ENCODE results near the gene ZMIZ2.
A peak's percentile ranks its signal among the peaks of the same experiment; 100 is the strongest.

Gene ZMIZ2

DNA sequence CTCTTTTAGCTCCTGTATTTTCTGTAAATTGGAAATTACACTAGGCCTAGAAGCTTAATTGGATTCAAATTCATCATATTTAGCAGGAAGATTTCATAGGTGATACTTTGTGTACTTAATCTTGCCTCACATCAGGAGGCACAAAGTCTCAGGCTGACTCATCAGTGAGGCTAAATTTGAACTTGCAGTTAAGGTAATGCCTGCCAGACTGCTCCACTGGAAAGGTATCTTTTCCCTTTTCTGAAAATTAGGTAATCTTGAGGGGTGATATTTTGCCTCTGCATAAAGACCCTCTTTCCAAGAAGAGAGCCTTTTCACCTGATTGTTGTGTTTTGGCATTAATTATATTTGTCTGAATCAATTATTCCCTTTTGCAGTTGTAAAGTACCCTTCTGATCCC is 62.4 kb downstream of the ZMIZ2 start:
- no peaks in the 10 kb centered on the region for H3K9me3 ChIP-seq (ENCODE audit: control insufficient read depth, insufficient read depth, low read depth, low read length)
- no peak overlapping the region for H3K27ac ChIP-seq (ENCODE audit: extremely low read depth, low read depth, low read length)
- H3K36me3 ChIP-seq (ENCODE audit: control insufficient read depth in 2 of 2, insufficient read depth in 1 of 2, low read length in 2 of 2), result no peaks in the 10 kb centered on the region; a peak in 1 of 3 replicates
- TF ChIP-seq, protein P1, sequence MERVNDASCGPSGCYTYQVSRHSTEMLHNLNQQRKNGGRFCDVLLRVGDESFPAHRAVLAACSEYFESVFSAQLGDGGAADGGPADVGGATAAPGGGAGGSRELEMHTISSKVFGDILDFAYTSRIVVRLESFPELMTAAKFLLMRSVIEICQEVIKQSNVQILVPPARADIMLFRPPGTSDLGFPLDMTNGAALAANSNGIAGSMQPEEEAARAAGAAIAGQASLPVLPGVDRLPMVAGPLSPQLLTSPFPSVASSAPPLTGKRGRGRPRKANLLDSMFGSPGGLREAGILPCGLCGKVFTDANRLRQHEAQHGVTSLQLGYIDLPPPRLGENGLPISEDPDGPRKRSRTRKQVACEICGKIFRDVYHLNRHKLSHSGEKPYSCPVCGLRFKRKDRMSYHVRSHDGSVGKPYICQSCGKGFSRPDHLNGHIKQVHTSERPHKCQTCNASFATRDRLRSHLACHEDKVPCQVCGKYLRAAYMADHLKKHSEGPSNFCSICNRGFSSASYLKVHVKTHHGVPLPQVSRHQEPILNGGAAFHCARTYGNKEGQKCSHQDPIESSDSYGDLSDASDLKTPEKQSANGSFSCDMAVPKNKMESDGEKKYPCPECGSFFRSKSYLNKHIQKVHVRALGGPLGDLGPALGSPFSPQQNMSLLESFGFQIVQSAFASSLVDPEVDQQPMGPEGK (tag by site-specific recombination; IDR thresholded peaks at IDR 0.05), result no peak
- peak; percentile 87 for TF ChIP-seq PRDM10 (tag by site-specific recombination; IDR thresholded peaks at IDR 0.05)
- TF ChIP-seq ZNF366 (tag by site-specific recombination; conservative IDR thresholded peaks at IDR 0.05), result peak; percentile 45; the same call in 1 of the 2 replicates
- TF ChIP-seq ZNF629 (tag by site-specific recombination; IDR thresholded peaks at IDR 0.05), result peak; percentile 37
- peak; percentile 46 for TF ChIP-seq SP7 (tag by site-specific recombination; IDR thresholded peaks at IDR 0.05)
- TF ChIP-seq, protein P2, sequence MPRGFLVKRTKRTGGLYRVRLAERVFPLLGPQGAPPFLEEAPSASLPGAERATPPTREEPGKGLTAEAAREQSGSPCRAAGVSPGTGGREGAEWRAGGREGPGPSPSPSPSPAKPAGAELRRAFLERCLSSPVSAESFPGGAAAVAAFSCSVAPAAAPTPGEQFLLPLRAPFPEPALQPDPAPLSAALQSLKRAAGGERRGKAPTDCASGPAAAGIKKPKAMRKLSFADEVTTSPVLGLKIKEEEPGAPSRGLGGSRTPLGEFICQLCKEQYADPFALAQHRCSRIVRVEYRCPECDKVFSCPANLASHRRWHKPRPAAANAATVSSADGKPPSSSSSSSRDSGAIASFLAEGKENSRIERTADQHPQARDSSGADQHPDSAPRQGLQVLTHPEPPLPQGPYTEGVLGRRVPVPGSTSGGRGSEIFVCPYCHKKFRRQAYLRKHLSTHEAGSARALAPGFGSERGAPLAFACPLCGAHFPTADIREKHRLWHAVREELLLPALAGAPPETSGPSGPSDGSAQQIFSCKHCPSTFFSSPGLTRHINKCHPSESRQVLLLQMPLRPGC (tag by site-specific recombination; IDR thresholded peaks at IDR 0.05), result 0 out of 2 replicates have a peak, but pooled peaks have one; percentile 13
- no peak for TF ChIP-seq BCL11A (tag by site-specific recombination; IDR thresholded peaks at IDR 0.05; ENCODE audit: low read depth)
- TF ChIP-seq PRDM1 (tag by site-specific recombination; IDR thresholded peaks at IDR 0.05), result peak; percentile 56; the same call in 1 of the 2 replicates
- TF ChIP-seq SCRT1 (tag by site-specific recombination; IDR thresholded peaks at IDR 0.05; ENCODE audit: borderline replicate concordance), result no peak
- TF ChIP-seq OSR2 (tag by site-specific recombination; IDR thresholded peaks at IDR 0.05), result 0 out of 2 replicates have a peak, but pooled peaks have one; percentile 29
- 0 out of 2 replicates have a peak, but pooled peaks have one; percentile 25 for TF ChIP-seq IKZF3 (tag by site-specific recombination; IDR thresholded peaks at IDR 0.05)
- TF ChIP-seq ZNF335 (tag by site-specific recombination; conservative IDR thresholded peaks at IDR 0.05), result peak; percentile 39; the same call in 1 of the 2 replicates
- CTCF ChIA-PET, result no interaction called here
- H3K4me1 ChIP-seq (ENCODE audit: control insufficient read depth, insufficient read depth, low read length), result peaks cover 3% of the 10 kb centered on the region; the same call in 1 of the 2 replicates
- POLR2A ChIA-PET, result interaction anchor here (1.6 kb wide), 1 partner anchor 10 kb away, joined by 6 read pairs; no protein-coding TSS in a partner anchor
- no peak overlapping the region for H3K4me3 ChIP-seq (ENCODE audit: low read depth, low read length)

DNA sequence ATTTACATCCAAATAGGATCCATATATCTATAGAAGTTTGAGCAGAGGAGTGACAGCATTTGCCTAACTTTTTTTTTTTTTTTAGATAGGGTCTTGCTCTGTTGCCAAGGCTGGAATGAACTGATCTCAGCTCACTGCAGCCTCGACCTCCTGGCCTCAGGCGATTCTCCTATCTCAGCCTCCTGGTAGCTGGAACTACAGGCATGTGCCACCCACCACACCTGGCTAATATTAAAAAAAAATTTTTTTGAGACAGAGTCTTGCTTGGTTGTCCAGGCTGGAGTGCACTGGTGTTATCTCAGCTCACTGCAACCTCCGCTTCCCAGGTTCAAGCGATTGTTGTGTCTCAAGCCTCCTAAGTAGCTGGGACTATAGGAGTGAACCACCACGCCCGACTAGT is 62.9 kb downstream of the ZMIZ2 start:
- Histone ChIP-seq H3K4me3 (ENCODE audit: low read depth, low read length) (no peak overlapping the region), H3K36me3 (ENCODE audit: control insufficient read depth in 2 of 2, insufficient read depth in 1 of 2, low read length in 2 of 2) (no peaks in the 10 kb centered on the region; a peak in 1 of 3 replicates), H3K4me1 (ENCODE audit: control insufficient read depth, insufficient read depth, low read length) (peaks cover 3% of the 10 kb centered on the region; the same call in 1 of the 2 replicates), H3K9me3 (ENCODE audit: control insufficient read depth, insufficient read depth, low read depth, low read length) (no peaks in the 10 kb centered on the region), H3K27ac (ENCODE audit: extremely low read depth, low read depth, low read length) (no peak overlapping the region)
- POLR2A ChIA-PET, result interaction anchor here (1.6 kb wide), 1 partner anchor 10 kb away, joined by 6 read pairs; no protein-coding TSS in a partner anchor
- TF ChIP-seq ZNF48 (tag by site-specific recombination; IDR thresholded peaks at IDR 0.05) (no peak), YY2 (tag by site-specific recombination; IDR thresholded peaks at IDR 0.05) (no peak), ZNF610 (tag by site-specific recombination; IDR thresholded peaks at IDR 0.05; ENCODE audit: borderline replicate concordance) (no peak), ZNF335 (tag by site-specific recombination; conservative IDR thresholded peaks at IDR 0.05) (0 out of 2 replicates have a peak, but pooled peaks have one; percentile 2), ZNF121 (tag by site-specific recombination; IDR thresholded peaks at IDR 0.05) (0 out of 2 replicates have a peak, but pooled peaks have one; percentile 24), ZNF768 (tag by site-specific recombination; IDR thresholded peaks at IDR 0.05) (no peak), ZNF449 (tag by site-specific recombination; IDR thresholded peaks at IDR 0.05) (no peak)
- CTCF ChIA-PET, result interaction anchor here (0.6 kb wide), 2 partner anchors 43 to 223 kb away, joined by 3 read pairs; no protein-coding TSS in a partner anchor
